Stimulated activated memory B cell treated with anti-CD40 and anti-IgM and Interleukin-4, amounts not matched to agents 10 μg/mL and 1 μg/mL and 100 μg/mL, for 72 hours (primary cell): ENCODE data around the gene NXN.
"Not testable (repeated sequence)": the region's sequence is repeated elsewhere in the genome, so short reads cannot be mapped to it uniquely, and the experiment has no call there.

Experiments
- ATAC-seq: fragments of 150-1000 bp; cut with Tn5 transposase; 2 replicates; pipeline ENCODE4 v1.10.0; 2021
- H3K27ac Mint-ChIP-seq: one replicate; pipeline ENCODE4 v1.8.0; 2022; ENCODE audit warnings: mild to moderate bottlenecking, mixed read lengths
- H3K27me3 Mint-ChIP-seq: one replicate; pipeline ENCODE4 v1.8.0; 2022; ENCODE audit warnings: mixed read lengths
- H3K36me3 Mint-ChIP-seq: one replicate; pipeline ENCODE4 v1.8.0; 2022; ENCODE audit warnings: mixed read lengths
- H3K4me1 Mint-ChIP-seq: one replicate; pipeline ENCODE4 v1.8.0; 2022; ENCODE audit warnings: mixed read lengths
- H3K4me3 Mint-ChIP-seq: one replicate; pipeline ENCODE4 v1.8.0; 2022; ENCODE audit warnings: mild to moderate bottlenecking, moderate library complexity, mixed read lengths
- H3K9me3 Mint-ChIP-seq: one replicate; pipeline ENCODE4 v1.8.0; 2022; ENCODE audit warnings: mixed read lengths

Gene NXN

DNA sequence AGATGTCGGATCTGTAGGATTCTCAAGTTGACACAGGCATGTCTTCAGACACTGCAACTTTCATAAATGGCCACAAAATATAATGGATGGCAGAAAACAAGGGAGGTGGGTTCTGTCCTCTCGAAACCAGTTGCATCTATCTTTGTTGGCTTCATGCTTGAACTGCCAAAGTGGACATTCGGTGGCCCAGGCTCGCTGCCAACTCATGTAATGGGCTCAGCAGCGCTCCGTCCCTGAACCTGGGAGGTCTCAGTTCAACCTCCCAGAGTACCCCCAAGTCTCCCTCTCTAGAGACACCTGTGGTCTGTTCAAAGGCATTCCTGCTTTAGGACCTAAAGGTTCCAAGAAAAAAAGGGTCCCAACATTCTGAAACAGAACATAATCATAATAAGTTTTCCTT lies 71.9 kb downstream of the NXN start:
- Mint-ChIP-seq H3K36me3 (no peaks in the 10 kb centered on the region), H3K4me1 (no peaks in the 10 kb centered on the region), H3K27ac (no peak overlapping the region), H3K9me3 (no peaks in the 10 kb centered on the region), H3K27me3 (peaks cover 29% of the 10 kb centered on the region), H3K4me3 (no peak overlapping the region)
- ATAC-seq, result no peak

DNA sequence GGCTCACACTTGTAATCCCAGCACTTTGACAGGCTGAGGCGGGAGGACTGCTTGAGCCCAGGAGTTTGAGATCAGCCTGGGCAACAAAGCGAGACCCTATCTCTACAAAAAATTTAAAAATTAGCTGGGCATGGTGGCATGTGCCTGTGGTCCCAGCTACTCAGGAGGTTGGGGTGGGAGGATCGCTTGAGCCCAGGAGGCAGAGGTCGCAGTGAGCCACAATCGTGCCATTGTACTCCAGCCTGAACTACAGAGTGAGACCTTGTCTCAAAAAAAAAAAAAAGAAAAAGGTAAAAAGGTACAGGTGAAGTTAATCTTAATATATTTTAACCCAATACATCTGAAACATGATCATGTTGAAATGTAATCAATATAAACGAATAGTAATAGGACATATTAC lies 73.9 kb downstream of the NXN start:
- ATAC-seq, H3K4me3 Mint-ChIP-seq, H3K27ac Mint-ChIP-seq, H3K4me1 Mint-ChIP-seq, H3K9me3 Mint-ChIP-seq, H3K36me3 Mint-ChIP-seq: not testable (repeated sequence)
- H3K27me3 Mint-ChIP-seq, result peaks cover 47% of the 10 kb centered on the region

DNA sequence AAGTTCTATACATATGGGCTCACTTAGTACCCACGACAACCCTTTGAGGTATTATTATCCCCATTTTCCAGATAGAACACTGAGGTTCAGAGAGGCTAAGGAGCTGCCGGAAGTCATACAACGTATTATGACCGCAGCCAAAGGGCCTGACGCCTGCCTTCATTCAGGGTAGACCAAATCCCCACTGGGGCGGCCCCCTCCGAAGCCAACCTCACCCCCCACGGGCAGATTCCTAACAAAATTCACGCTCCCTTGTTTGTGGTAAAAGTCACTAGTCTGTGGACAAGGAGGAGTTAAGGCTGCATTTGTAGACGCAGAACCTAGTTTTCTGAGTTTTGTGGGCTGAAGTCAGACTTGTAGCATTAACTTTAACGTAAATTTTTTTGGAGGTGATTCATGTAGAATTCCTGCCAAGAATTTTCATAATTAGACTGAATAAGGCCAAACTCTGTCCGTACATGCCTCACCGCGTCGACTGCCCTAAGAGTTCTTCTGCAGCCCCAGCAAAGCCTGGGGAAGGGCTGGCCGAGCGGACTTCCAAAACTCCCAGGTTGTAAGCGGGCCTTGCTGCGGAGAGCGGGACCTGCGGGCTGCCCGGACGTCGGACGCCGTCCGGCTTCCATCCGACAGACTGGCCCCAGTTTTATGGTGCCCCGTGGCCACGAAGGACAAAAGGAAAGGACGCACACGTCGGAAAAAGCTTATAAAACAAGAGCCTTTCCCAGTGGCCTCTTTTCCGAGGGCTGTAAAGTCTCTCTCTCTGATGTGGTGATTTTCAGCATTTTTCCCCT lies 75.7 kb downstream of the NXN start:
- Mint-ChIP-seq H3K27ac (no peak overlapping the region), H3K9me3 (no peaks in the 10 kb centered on the region), H3K36me3 (no peaks in the 10 kb centered on the region), H3K27me3 (peaks cover 65% of the 10 kb centered on the region), H3K4me1 (no peaks in the 10 kb centered on the region), H3K4me3 (no peak overlapping the region)
- ATAC-seq, result no peak

DNA sequence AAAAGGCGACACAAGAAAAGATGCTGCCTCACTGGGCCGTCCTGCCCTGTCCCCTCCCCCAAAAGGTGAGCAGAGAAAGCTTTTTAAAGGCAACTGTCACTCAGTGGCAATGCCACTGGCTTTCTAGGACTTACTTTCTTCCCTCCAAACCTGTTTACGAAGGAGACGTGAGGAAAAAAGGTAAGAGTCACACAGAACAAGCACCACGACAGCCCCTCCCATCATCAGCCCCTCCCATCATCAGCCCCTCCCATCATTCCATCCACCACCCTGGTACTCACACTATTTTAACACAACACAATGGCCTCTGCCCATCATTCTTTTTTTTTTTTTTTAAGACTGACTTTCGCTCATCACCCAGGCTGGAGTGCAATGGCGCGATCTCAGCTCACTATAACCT lies 77.1 kb downstream of the NXN start:
- Mint-ChIP-seq H3K27ac (no peak overlapping the region), H3K4me1 (no peaks in the 10 kb centered on the region), H3K4me3 (no peak overlapping the region), H3K27me3 (peaks cover 65% of the 10 kb centered on the region), H3K36me3 (no peaks in the 10 kb centered on the region), H3K9me3 (no peaks in the 10 kb centered on the region)
- no peak for ATAC-seq

DNA sequence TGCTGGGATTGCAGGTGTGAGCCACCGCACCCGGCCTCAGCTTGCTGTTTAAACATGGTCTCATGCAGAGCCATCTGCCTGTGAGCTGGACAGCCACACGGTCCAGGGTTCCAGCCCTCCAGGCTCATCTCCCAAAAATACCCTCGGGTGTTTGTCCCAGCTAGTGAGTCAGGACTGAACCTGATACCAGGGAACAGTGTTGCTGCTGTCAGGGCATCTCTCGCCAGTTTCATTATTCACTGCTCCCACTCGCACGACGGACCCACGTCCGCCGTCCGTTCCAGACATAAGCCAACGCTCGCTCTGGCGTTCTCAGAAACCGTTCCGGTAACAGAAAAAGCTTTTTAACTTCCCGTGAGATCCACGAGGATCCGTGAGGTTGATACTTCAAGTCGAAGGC lies 77.6 kb downstream of the NXN start:
- Mint-ChIP-seq H3K27me3 (peaks cover 68% of the 10 kb centered on the region), H3K27ac (no peak overlapping the region), H3K4me3 (no peak overlapping the region), H3K9me3 (no peaks in the 10 kb centered on the region), H3K36me3 (no peaks in the 10 kb centered on the region), H3K4me1 (no peaks in the 10 kb centered on the region)
- no peak for ATAC-seq

DNA sequence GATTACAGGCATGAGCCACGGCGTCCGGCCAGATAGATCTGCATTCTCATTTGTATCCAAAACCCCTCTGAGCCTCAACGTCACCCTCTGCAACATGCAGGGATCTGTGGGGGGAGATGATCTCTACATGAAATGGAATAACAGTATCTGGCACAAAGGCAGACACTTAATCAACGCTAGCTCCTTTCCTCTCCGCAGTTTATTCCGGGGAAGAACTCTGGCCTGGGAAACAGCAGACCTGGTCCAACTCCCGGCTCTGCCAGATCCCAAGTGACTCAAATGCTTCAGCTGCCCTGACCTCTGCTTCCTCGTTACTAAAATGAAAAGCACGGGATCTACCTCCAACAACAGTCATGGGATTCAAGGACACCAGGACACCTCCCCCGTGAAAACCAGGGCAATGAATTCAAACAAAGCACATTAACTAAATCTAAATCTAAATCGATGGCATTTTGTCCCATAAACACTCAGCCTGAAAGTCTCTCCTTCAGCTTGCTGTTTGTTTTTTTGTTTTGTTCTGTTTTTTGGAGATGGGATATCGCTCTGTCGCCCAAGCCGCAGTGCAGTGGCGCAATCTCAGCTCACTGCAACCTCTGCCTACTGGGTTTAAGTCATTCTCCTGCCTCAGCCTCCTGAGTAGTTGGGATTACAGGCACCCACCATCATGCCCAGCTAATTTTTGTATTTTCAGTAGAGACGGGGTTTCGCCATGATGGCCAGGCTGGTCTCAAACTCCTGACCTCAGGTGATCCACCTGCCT lies 78.2 kb downstream of the NXN start:
- no peaks in the 10 kb centered on the region for H3K9me3 Mint-ChIP-seq
- no peaks in the 10 kb centered on the region for H3K4me1 Mint-ChIP-seq
- H3K27me3 Mint-ChIP-seq, result peaks cover 73% of the 10 kb centered on the region
- no peak overlapping the region for H3K4me3 Mint-ChIP-seq
- no peaks in the 10 kb centered on the region for H3K36me3 Mint-ChIP-seq
- ATAC-seq, result no peak
- H3K27ac Mint-ChIP-seq, result no peak overlapping the region

DNA sequence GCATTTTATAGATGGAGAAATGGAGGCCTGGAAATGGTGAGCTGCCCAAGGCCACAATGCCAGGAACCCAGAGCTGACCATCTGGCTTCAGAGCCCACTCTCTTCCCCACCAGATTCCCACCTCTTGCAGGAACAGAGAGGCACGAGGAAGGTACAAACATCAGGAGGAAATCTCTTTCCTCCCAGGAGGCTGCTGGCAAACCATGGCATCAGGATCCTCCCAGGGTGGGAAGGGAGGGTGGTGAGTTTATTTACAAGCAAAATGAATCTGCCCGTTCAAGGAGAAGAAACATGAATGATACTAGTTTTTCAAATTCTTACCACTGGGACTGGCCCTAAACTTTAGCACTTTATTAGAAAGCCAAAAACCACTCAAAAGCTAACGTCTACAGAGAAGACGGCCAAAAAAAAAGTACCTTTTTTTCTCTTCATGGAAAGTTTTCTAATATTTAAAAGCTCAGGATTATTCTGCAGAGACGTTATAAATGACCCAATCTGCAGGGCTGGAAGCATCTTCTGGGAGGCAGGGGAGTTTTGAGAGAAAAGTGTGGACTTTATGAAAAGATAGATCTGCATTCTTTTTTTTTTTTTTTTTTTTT lies 79.1 kb downstream of the NXN start:
- Mint-ChIP-seq H3K4me1 (no peaks in the 10 kb centered on the region), H3K9me3 (no peaks in the 10 kb centered on the region), H3K36me3 (no peaks in the 10 kb centered on the region), H3K27me3 (peaks cover 75% of the 10 kb centered on the region), H3K4me3 (no peak overlapping the region), H3K27ac (no peak overlapping the region)
- ATAC-seq, result no peak

DNA sequence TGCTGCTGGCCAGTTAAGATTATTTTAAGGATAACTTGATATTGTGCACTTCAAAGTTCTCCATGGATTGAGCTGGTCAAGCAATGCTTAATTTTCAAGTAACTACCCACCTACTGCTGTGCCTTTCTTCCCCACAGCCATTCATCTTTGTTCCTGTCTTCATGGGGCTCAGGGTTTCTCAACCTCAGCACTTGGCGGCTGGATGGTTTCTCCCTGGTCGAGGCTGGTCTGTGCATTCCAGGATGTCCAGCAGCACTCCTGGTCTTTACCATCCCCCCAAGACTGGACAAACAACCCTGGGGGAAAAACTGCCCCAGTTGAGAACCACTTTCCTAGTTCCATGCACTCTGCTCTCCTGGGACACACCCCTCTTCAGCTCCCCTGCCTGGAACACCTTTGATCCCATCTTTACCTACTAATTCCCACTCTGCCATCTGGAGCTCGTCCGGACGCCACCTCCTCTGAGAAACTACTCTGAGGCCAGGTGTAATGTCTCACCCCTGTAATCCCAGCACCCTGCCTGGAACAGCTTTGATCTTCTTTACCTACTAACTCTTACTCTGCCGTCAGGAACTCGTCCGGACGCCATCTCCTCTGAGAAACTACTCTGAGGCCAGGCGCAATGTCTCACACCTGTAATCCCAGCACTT lies 81.5 kb downstream of the NXN start:
- H3K9me3 Mint-ChIP-seq, result no peaks in the 10 kb centered on the region
- no peak for ATAC-seq
- no peak overlapping the region for H3K27ac Mint-ChIP-seq
- H3K36me3 Mint-ChIP-seq, result no peaks in the 10 kb centered on the region
- H3K27me3 Mint-ChIP-seq, result peaks cover 52% of the 10 kb centered on the region
- no peaks in the 10 kb centered on the region for H3K4me1 Mint-ChIP-seq
- H3K4me3 Mint-ChIP-seq, result no peak overlapping the region

DNA sequence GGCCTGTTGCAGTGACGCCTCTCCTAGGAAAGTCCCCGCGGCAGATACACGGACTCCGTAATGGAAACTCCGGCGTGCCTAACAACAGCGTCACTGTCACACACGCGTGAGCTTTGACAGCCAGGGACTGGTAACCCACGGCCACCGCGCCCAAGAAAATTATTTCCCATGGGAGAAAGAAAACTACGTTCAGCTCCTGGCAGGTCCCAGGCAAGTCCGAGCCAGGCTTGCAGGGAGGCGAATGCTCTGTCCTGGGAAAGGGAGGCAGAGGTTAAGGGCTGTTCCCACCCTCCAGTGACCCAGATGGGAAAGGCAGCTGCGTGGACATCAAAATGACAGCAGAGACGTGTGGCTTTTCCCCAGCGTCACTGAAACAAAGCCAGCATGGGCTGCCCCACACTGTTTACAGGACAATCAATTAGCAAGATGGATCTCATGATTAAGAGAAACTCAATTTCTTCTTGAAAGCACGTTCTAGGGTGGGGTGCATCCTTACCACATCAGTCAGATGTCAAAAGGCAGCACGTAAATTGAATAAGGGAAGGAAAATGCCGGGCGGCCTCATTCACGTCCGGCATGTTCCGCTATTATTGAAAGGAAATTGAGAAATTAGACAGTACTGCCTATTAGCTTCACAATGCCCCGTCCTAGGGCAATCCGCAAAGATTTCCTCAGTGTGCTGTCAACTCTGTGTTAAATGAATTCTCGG lies 82.5 kb downstream of the NXN start:
- H3K27ac Mint-ChIP-seq, result no peak overlapping the region
- peaks cover 42% of the 10 kb centered on the region for H3K27me3 Mint-ChIP-seq
- H3K9me3 Mint-ChIP-seq, result no peaks in the 10 kb centered on the region
- no peaks in the 10 kb centered on the region for H3K36me3 Mint-ChIP-seq
- H3K4me1 Mint-ChIP-seq, result no peaks in the 10 kb centered on the region
- no peak for ATAC-seq
- no peak overlapping the region for H3K4me3 Mint-ChIP-seq

DNA sequence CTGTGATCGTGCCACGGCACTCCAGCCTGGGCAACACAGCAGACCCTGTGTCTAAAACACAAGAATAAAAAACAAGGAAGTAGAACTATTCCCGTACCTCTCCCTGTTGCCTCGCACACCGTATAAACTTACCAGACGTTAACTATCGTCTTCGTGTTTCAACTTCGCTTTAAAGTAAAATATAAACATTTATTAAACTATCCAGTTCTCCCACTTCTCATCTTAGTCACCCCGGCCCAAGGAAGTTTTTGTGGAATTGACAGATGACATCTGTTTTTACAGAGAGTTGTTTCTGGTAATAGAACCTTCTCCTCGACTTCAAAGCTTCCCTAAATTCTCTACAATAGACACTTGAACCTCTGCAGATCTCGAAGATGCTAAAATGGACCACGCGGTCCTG lies 83.1 kb downstream of the NXN start:
- Mint-ChIP-seq H3K27ac (no peak overlapping the region), H3K27me3 (peaks cover 36% of the 10 kb centered on the region), H3K9me3 (no peaks in the 10 kb centered on the region), H3K4me3 (no peak overlapping the region), H3K4me1 (no peaks in the 10 kb centered on the region), H3K36me3 (no peaks in the 10 kb centered on the region)
- ATAC-seq, result no peak

DNA sequence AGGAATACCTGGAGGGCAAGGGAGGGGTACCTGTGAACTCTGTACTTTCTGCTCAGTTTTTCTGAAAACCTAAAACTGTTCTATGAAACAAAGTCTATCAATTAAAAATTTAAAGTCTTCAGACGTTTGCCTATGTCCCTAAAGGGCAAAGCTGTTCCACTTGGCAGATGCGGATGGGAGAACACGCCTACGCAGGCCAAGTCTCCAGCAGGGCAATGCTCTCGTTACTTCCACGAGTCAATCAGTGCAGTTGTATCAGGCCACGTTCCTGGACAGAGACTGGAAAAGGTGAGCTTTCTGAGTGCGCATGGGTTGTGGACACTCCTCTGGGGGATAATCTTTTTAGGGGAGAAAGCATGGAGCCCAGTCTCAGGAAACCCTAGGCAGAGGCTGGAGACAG lies 86.6 kb downstream of the NXN start:
- no peak for ATAC-seq
- Mint-ChIP-seq H3K36me3 (no peaks in the 10 kb centered on the region), H3K4me1 (no peaks in the 10 kb centered on the region), H3K27ac (no peak overlapping the region), H3K4me3 (no peak overlapping the region), H3K27me3 (peaks cover 43% of the 10 kb centered on the region), H3K9me3 (no peaks in the 10 kb centered on the region)

DNA sequence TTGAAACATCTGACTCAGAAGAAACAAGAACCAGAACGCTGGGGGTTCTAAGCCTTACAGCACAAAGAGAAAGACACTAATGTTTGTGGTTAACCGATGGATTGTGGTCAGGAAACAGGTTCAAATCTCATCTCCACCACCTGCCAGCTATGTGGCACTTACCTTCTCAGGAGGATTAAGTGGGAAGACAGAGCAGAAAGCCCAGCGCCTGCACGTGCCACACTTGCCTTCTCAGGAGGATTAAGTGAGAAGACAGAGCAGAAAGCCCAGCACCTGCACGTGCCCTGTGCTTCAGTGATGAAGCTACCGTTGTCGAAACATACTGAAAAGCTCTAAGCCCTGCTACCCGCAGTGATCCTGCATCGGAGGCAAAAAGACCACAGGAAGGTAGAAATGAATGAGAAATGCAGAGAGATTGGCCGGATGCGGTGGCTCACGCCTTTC lies 90.6 kb downstream of the NXN start:
- H3K4me3 Mint-ChIP-seq, result no peak overlapping the region
- H3K27ac Mint-ChIP-seq, result no peak overlapping the region
- H3K4me1 Mint-ChIP-seq, result no peaks in the 10 kb centered on the region
- no peak for ATAC-seq
- H3K9me3 Mint-ChIP-seq, result no peaks in the 10 kb centered on the region
- H3K27me3 Mint-ChIP-seq, result peaks cover 37% of the 10 kb centered on the region
- no peaks in the 10 kb centered on the region for H3K36me3 Mint-ChIP-seq

DNA sequence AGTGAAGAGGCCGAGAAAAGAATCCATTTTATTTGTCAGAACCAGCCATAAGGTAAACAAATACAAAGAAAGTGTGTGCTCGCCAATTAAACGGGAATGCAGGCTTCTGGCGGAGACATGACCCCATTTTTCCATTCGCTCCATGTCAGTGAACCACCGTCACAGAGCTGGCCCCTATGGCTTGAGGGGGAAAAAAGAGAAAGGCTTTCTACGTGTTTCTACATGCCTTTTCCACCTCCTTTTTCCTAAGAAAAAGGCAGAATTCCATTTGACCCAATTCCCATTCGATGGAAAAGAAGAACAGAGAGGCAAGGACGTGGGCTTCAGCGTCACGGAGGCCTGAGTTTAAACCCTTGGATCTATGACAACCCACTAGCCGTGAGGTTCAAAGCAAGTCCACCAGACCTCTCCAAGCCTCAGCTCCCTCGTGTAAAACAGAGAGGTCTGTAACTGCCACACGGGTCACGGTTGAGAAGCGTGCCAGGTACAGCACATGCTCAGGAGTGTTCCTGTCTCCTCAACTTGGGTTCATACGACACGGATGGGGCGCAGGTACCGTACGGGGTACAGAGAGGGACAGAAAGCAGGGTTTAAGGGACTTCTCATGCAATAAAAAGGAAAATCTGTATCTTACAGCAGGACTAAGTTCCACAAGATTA lies 91.9 kb downstream of the NXN start:
- Mint-ChIP-seq H3K27ac (no peak overlapping the region), H3K36me3 (no peaks in the 10 kb centered on the region), H3K4me3 (no peak overlapping the region), H3K9me3 (no peaks in the 10 kb centered on the region), H3K27me3 (peaks cover 47% of the 10 kb centered on the region), H3K4me1 (no peaks in the 10 kb centered on the region)
- ATAC-seq, result no peak

DNA sequence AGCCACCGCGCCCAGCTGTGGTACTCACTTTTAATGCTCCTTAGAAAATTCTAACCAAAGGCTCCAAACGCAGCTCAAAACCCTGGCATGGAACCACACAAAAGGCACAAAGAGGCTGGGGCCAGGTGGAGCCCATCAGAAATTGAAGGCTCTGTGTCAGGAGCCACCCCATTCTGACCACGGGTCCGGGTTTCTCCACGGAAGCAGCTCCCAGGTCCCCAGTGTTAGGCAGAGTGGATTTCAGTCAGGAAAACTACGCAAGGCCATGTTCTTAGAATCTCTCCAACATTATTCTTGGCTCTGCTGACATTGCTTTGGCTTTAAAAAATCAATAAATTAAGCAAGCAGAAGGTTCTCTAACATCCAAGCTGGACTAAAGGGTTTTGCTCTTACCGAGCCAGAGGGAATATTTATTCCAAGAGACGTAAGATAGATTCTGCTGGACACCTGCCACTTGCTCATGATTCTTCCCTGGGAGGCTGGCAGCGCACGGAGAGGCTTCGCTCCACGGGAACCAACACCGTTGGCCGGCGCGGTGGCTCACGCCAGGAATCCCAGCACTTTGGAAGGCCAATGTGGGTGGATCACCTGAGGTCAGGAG lies 93.5 kb downstream of the NXN start:
- Mint-ChIP-seq H3K27ac (no peak overlapping the region), H3K27me3 (peaks cover 60% of the 10 kb centered on the region), H3K4me3 (no peak overlapping the region), H3K4me1 (no peaks in the 10 kb centered on the region), H3K36me3 (no peaks in the 10 kb centered on the region), H3K9me3 (no peaks in the 10 kb centered on the region)
- ATAC-seq, result no peak
